ENCODE results near the gene ORM1. TPM values are rescaled to one million over a fixed set of nuclear protein-coding genes. Genes with fewer than 3 reads are reported as not detected.
A peak's percentile ranks its signal among the peaks of the same experiment; 100 is the strongest.

Gene ORM1
- total and polyA plus RNA-seq, 10 donors: 0.95 to 13.6 (median 2.7) TPM

DNA sequence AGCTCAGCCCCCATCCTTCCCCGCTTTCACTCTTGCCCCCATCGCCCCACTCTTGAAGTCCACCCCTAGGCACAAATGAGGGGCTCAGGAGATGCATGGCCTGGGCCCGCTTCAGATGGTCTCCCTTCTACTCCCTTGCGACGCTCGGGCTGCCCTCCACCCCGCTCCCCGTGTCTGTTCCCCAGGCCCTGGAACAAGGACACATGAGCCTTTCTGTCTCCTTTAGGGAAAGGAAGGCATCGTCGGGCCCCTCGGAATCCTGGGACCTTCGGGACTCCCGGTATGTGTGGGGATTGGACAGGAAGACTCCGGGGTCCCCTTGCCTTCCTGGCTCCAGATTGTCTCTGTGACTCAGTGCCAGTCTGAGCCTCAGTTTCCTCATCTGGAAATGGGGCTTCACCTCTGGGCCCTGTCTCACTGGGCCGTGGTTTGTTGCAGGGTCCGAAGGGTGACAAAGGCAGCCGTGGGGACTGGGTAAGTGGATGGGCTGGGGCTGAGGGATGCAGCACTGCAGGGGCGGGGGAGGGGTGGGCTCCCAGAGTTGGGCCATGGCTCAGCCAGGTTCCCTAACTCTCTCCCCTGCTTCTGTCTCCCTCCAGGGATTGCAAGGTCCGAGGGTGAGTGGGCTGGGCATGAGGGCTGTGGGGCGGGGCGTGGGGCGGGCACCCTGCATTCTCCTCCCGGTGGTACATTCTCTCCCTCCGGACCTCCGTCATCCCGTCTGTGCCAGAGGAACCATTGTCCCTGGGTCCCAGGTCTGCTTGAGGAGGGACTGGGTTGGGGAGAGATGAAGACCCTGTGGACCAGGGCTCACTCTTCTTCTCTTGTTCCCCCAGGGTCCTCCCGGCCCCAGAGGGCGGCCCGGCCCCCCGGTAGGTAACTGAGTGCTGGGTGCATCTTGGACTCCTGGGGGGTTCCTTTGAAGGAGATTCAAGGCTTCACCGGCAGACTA is 21.8 kb upstream of the ORM1 start:
- Histone ChIP-seq H3K4me3 (no peak overlapping the region), H3K27me3 (replicated peaks in 1 of 7) (peaks cover 0 to 7% (median 0%) of the 10 kb centered on the region in 7 donors), H3K4me1 (peaks cover 3 to 13% (median 10%) of the 10 kb centered on the region in 6 donors), H3K36me3 (no peaks in the 10 kb centered on the region), H3K9me3 (peaks cover 0 to 10% (median 6%) of the 10 kb centered on the region in 8 donors), H3K27ac (no peak overlapping the region)
- DNase-seq: peak; percentile 52
- TF ChIP-seq POLR2AphosphoS5 (IDR thresholded peaks at IDR 0.05) (no peak), POLR2A (IDR thresholded peaks at IDR 0.05) (no peak)
- TF ChIP-seq, protein P1, sequence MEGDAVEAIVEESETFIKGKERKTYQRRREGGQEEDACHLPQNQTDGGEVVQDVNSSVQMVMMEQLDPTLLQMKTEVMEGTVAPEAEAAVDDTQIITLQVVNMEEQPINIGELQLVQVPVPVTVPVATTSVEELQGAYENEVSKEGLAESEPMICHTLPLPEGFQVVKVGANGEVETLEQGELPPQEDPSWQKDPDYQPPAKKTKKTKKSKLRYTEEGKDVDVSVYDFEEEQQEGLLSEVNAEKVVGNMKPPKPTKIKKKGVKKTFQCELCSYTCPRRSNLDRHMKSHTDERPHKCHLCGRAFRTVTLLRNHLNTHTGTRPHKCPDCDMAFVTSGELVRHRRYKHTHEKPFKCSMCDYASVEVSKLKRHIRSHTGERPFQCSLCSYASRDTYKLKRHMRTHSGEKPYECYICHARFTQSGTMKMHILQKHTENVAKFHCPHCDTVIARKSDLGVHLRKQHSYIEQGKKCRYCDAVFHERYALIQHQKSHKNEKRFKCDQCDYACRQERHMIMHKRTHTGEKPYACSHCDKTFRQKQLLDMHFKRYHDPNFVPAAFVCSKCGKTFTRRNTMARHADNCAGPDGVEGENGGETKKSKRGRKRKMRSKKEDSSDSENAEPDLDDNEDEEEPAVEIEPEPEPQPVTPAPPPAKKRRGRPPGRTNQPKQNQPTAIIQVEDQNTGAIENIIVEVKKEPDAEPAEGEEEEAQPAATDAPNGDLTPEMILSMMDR (IDR thresholded peaks at IDR 0.05 in 8 of 11, conservative IDR thresholded peaks at IDR 0.05 in 3 of 11): no peak
- intact Hi-C loops (cut with DNase I; ENCODE audit: low total_unique reads): no loop called here
- 89 to 94% (median 92%) methylated on average over 22 to 31 of the region's 31 CpGs for WGBS, 5 donors

DNA sequence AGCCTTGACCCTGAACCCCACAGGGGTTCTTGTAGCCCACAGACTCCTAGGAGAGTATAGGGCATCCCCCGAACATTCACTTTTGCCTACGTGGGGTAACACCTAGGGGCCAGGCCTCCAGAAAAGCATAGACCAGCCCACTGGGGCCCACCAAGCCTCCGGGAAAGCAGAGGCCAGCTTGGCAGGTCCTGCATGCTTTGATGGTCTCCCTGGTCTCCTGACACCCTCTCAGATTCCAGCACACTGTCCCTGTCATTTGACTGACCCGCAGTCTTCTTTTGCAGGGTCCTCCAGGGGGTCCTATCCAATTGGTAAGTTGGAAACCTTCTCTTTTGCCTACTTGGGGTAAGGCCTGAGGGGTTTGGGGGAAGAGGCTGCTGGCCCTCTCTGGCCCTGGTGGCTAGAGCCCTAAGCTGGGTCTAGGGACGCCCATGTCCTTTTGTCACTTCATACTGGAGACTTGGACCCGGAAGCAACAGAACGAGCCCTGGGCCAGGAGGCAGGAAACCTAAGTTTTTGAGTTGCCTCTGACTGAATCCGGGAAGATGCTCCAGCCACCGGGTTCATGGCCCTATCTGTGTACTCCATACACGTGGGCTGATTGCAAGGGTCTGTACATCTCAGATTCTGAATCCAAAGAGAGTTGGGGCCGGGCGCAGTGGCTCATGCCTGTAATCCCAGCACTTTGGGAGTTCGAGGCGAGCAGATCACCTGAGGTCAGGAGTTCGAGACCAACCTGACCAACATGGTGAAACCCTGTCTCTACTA is 20.9 kb upstream of the ORM1 start:
- no peaks in the 10 kb centered on the region for H3K36me3 ChIP-seq
- 77 to 94% (median 83%) methylated on average over 14 to 15 of the region's 15 CpGs for WGBS, 5 donors
- no peak overlapping the region for H3K4me3 ChIP-seq
- peaks cover 3 to 13% (median 10%) of the 10 kb centered on the region in 6 donors for H3K4me1 ChIP-seq
- DNase-seq: peak; percentile 37
- no peak overlapping the region for H3K27ac ChIP-seq
- TF ChIP-seq, protein P1 (IDR thresholded peaks at IDR 0.05 in 8 of 11, conservative IDR thresholded peaks at IDR 0.05 in 3 of 11): no peak
- TF ChIP-seq POLR2A (IDR thresholded peaks at IDR 0.05): no peak
- TF ChIP-seq POLR2AphosphoS5 (IDR thresholded peaks at IDR 0.05): no peak
- intact Hi-C loops (cut with DNase I; ENCODE audit: low total_unique reads): no loop called here
- peaks cover 0 to 1% (median 0%) of the 10 kb centered on the region in 8 donors for H3K9me3 ChIP-seq
- peaks cover 0 to 9% (median 0%) of the 10 kb centered on the region in 7 donors for H3K27me3 ChIP-seq (replicated peaks in 1 of 7)

DNA sequence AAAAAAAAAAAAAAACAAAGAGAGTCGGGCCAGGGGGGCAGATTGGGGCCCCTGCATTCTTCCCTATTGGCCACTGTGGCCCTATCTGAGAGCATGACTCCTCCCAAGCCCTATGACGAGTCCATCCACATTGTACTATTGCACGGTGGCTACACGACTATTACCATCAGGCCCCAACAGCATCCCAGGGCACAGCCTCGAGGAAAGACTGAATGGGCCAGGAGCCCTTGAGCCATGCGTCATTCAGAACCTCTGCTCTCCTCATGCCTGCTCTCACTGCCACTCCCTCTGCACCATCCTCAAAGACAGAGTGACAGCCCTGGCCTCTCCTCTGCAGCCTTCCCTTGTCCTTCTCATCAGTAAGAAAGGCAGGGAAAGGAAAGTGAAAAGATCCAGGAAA is 20.2 kb upstream of the ORM1 start:
- no peak overlapping the region for H3K27ac ChIP-seq
- TF ChIP-seq POLR2A (IDR thresholded peaks at IDR 0.05): no peak
- intact Hi-C loops (cut with DNase I; ENCODE audit: low total_unique reads): no loop called here

DNA sequence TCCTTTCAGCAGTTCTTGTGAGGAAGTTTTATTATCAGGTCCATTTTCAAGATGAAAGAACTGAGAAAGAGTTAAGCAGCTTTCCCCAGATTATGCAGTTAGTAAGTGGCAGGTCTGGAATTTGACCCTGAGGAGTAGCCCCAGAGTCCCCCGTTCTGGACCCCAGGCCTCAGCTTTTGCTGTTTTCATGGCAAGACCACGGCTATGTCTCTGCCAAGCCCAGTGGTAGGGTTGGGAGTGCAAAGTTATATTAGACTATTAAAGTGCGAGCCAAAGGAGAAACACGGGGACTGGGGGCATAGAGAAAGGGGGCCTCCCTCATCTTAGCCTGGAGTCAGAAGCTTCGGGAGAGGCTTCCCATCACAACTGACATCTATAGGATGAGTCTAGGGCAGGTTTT is 19.3 kb upstream of the ORM1 start:
- Histone ChIP-seq H3K4me3 (no peak overlapping the region), H3K27me3 (replicated peaks in 1 of 7) (peaks cover 0 to 9% (median 0%) of the 10 kb centered on the region in 7 donors), H3K4me1 (peaks cover 3 to 13% (median 10%) of the 10 kb centered on the region in 6 donors), H3K9me3 (no peaks in the 10 kb centered on the region), H3K36me3 (no peaks in the 10 kb centered on the region), H3K27ac (no peak overlapping the region)
- intact Hi-C loops (cut with DNase I; ENCODE audit: low total_unique reads): no loop called here
- DNase-seq: peak; percentile 13
- WGBS, 5 donors: 74 to 92% (median 81%) methylated on average over 5 of the region's 5 CpGs
- TF ChIP-seq POLR2A (IDR thresholded peaks at IDR 0.05): no peak
- TF ChIP-seq POLR2AphosphoS5 (IDR thresholded peaks at IDR 0.05): no peak
- TF ChIP-seq, protein P1 (IDR thresholded peaks at IDR 0.05 in 8 of 11, conservative IDR thresholded peaks at IDR 0.05 in 3 of 11): no peak

More for the DNA sequence above, 20.2 kb upstream of the ORM1 start:
- peaks cover 0 to 9% (median 0%) of the 10 kb centered on the region in 7 donors for H3K27me3 ChIP-seq (replicated peaks in 1 of 7)
- H3K36me3 ChIP-seq: no peaks in the 10 kb centered on the region
- no peak overlapping the region for H3K4me3 ChIP-seq
- H3K4me1 ChIP-seq: peaks cover 3 to 13% (median 10%) of the 10 kb centered on the region in 6 donors
- 76 to 86% (median 84%) methylated on average over 6 of the region's 6 CpGs for WGBS, 5 donors
- peak; percentile 47 for DNase-seq
- no peaks in the 10 kb centered on the region for H3K9me3 ChIP-seq
